Superior temporal gyrus (tissue), 1 donor: ENCODE data around the gene MAD1L1.

Source experiments
- DNase-seq: peaks from one replicate; pipeline ENCODE4 v3.0.0-alpha.2; 2016; ENCODE audit errors: extremely low spot score

The MAD1L1 gene

GRCh38 chr7:2201686-2202360, 30.9 kb downstream of the MAD1L1 start:
- no peak for DNase-seq

GRCh38 chr7:2201128-2201527, 31.6 kb downstream of the MAD1L1 start:
- DNase-seq = no peak

- no peak for DNase-seq
Measured at GRCh38 chr7:2200584-2200980, 32.2 kb downstream of the MAD1L1 start.

GRCh38 chr7:2199956-2200583, 32.7 kb downstream of the MAD1L1 start:
- no peak for DNase-seq

GRCh38 chr7:2199528-2199927, 33.2 kb downstream of the MAD1L1 start:
- DNase-seq = no peak

GRCh38 chr7:2198760-2199159, 34.0 kb downstream of the MAD1L1 start:
- DNase-seq = no peak

GRCh38 chr7:2198206-2198605, 34.5 kb downstream of the MAD1L1 start:
- DNase-seq = no peak

GRCh38 chr7:2197436-2198155, 35.1 kb downstream of the MAD1L1 start:
- no peak for DNase-seq

GRCh38 chr7:2196381-2197378, 36.1 kb downstream of the MAD1L1 start:
- DNase-seq = no peak

- peak; percentile 55 for DNase-seq
Measured at GRCh38 chr7:2195400-2196246, 37.1 kb downstream of the MAD1L1 start.

GRCh38 chr7:2193575-2194305, 39.0 kb downstream of the MAD1L1 start:
- no peak for DNase-seq

- no peak for DNase-seq
Measured at GRCh38 chr7:2192831-2193534, 39.8 kb downstream of the MAD1L1 start.

- DNase-seq = no peak
Measured at GRCh38 chr7:2191016-2191415, 41.7 kb downstream of the MAD1L1 start.

GRCh38 chr7:2190531-2190930, 42.2 kb downstream of the MAD1L1 start:
- no peak for DNase-seq

- no peak for DNase-seq
Measured at GRCh38 chr7:2186166-2186565, 46.6 kb downstream of the MAD1L1 start.

GRCh38 chr7:2185715-2186114, 47.0 kb downstream of the MAD1L1 start:
- no peak for DNase-seq

- no peak for DNase-seq
Measured at GRCh38 chr7:2182461-2182860, 50.3 kb downstream of the MAD1L1 start.

- no peak for DNase-seq
Measured at GRCh38 chr7:2181077-2181854, 51.5 kb downstream of the MAD1L1 start.

GRCh38 chr7:2180081-2180480, 52.7 kb downstream of the MAD1L1 start:
- no peak for DNase-seq
